NB4 (cell line): ENCODE data around the gene ADORA1.

ENCODE experiments used
- DNase-seq: peaks from one replicate; pipeline ENCODE4 v3.0.0; 2010; ENCODE audit warnings: low read depth
- H3K4me3 ChIP-seq: one replicate; pipeline ENCODE4 v1.5.1; 2011; ENCODE audit warnings: mild to moderate bottlenecking, low read depth, low read length, moderate library complexity
- MYC ChIP-seq: IDR thresholded peaks from 2 replicates; pipeline ENCODE4 v1.6.1; 2011; ENCODE audit warnings: low read depth, low read length
- POLR2A ChIP-seq: IDR thresholded peaks from 2 replicates; pipeline ENCODE4 v1.6.1; 2011; ENCODE audit warnings: mild to moderate bottlenecking; ENCODE audit not compliant: insufficient read length; ENCODE audit errors: extremely low read depth
- TF ChIP-seq, protein P1 (sequence below): IDR thresholded peaks from 2 replicates; pipeline ENCODE4 v1.6.1; 2011; ENCODE audit warnings: low read depth, low read length
- TF ChIP-seq, protein P2 (sequence below): IDR thresholded peaks from one replicate; pipeline ENCODE4 v1.5.1; 2012; ENCODE audit warnings: low read depth, low read length

The ADORA1 gene

DNA sequence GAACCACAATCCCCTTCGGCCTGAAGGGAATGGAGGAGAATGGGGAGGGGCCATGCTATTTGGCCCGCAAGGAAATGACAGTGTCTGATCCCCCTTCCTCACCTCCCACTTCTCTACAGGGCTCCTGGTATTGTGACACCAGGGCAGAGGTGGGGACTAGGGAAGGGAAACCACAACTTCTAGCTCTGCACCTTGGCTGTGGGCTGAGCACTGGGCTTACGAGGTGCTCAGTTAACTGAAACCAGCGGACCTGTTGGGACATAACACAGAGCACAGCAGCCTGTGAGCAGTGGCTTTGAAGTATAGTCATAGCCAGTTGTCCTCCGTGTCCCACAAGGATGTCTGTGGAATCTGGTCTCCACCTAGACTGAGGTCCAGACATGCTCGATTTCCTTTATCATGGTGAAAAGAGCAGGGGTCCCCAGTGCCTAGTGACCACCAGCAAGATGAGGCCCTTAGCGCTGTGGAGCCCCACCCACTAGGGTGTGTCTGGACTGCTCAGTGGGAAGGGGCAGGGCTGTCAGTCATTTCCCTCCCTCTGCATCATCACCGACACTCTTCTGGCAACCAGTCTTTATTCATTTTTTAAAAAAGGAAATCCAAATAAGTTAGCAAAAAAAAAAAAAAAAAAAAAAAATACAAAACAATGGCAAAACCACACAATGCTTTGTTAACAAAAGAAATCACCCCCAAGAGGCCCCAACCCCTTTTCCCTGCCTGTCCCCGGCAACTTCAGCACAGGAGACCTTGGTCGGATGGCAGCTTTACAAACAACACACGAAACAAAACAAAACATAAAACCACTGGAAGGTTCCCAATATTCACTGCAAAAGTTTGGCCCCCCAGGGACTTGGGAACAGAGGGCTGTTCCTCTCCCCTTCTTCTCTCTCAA, 44.7 kb upstream of the ADORA1 start:
- peak; percentile 91 for DNase-seq

DNA sequence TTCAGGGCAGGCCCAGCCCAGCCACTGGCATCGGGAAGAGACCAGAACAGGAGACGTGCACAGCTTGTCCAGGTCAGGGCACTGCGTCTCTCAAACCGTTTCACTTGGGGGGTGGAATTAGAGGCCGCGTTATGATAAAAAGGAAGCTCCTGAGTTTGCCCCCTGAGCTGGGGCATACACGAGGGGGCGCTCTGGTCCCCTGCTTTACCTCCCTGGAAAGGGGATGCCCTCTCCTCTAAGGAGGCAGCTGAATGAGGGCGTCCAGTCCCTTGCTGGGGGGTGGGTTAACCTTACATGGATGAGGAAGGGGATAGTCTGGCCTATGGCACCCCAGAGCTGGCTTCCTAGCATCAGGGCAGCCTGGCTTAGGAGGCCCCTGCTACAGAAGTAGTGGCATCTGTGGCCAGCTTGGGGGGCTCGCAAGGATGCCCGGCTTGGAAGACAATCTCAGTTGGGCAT, 44.0 kb upstream of the ADORA1 start:
- DNase-seq, result no peak
- TF ChIP-seq, protein P1, sequence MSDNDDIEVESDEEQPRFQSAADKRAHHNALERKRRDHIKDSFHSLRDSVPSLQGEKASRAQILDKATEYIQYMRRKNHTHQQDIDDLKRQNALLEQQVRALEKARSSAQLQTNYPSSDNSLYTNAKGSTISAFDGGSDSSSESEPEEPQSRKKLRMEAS, result no peak
- TF ChIP-seq, protein P2, sequence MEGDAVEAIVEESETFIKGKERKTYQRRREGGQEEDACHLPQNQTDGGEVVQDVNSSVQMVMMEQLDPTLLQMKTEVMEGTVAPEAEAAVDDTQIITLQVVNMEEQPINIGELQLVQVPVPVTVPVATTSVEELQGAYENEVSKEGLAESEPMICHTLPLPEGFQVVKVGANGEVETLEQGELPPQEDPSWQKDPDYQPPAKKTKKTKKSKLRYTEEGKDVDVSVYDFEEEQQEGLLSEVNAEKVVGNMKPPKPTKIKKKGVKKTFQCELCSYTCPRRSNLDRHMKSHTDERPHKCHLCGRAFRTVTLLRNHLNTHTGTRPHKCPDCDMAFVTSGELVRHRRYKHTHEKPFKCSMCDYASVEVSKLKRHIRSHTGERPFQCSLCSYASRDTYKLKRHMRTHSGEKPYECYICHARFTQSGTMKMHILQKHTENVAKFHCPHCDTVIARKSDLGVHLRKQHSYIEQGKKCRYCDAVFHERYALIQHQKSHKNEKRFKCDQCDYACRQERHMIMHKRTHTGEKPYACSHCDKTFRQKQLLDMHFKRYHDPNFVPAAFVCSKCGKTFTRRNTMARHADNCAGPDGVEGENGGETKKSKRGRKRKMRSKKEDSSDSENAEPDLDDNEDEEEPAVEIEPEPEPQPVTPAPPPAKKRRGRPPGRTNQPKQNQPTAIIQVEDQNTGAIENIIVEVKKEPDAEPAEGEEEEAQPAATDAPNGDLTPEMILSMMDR, result peak; percentile 5
- H3K4me3 ChIP-seq, result no peak overlapping the region

More for the DNA sequence above, 44.7 kb upstream of the ADORA1 start:
- H3K4me3 ChIP-seq, result peak overlapping the region; percentile 28
- TF ChIP-seq MYC (no peak), POLR2A (no peak)
- TF ChIP-seq, protein P1, result no peak
- TF ChIP-seq, protein P2, result no peak

DNA sequence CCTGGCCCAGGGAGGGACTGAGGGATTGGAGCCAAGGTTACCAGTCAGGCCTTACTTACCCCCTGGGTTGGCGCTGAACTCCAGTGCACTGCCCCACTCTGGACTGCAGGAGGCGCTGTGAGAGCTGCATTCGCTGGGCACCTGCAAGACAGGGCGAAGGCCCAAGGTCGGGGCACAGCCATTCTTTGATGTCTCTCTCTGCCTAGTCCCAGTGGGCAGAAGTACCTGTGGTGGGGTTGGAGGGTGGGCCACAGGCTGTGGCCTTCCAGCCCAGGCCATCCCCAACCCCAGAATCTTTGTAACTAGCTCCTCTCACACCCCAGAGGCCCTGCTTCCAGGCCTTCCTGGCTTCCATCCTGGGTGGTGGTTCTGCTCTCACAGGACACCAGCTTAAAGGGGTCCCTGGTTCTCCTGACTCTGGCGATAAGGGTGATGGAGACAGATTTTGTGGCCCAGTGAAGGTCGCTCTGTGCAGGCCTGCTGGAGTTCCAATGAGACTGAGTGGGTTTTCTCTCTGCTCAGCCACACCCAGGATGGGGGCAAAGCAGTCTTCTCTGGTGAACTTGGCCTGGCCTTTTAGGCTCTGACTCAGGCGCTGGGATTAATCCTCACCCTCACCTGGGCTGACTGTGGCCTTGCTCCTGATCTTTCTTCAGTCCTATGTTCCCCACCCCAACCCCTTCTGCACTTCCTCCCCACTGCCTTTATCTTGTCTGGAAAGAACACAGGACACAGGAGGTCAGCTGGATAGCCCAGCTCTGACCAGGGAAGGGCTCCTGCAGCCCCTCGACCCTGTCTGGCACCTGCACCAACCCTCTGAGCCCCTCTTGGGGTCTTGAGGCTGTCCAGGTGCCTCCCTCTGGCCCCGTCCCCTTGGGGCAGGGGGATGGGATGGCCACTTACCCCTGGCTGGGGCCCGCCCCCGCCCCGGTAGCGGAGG, 42.7 kb upstream of the ADORA1 start:
- no peak overlapping the region for H3K4me3 ChIP-seq
- TF ChIP-seq, protein P2, result peak; percentile 60
- TF ChIP-seq, protein P1, result no peak
- no peak for TF ChIP-seq POLR2A
- no peak for TF ChIP-seq MYC
- DNase-seq, result peak; percentile 44

DNA sequence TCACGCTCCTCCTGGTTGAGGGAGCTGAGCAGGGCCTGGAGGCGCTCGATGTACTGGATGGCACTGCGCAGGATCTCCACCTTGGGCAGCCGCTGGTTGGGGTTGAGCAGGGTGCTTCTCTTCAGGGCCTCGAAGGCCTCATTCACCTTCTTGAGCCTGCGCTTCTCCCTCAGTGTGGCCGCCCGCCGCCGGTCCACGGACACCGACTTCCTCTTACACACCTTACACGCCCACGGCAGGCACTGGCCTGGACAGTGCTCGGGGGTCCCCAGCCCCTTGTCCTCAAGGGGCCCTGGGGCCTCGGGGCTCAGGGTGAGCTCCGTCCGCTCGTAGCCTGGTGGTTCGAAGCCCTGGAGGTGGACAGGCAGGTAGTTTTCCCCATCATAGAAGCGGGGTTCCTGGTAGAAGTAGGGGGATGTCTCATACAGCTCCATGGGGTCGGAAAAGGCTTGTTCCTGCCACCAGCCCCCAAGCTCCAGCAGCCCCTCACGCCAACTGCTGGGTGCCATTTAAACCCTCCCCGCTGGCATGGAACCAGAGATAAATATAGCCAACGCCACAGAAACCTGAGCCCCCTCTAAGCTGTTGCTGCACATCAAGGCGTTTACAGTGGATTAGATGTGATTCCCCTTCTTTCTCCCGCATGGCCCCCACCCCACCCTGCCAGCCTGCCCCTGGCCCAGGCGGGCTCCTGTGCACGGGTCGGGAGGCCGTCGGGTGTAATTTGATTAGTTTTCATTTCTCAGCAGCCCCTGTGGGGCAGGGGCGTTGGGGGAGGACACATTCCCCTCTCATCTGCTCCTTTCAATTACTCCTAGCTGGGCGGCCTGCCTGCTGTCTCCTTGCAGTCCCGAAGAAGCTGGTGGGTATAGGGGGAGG, 41.8 kb upstream of the ADORA1 start, which contains the start of gene MYOG:
TSS of gene MYOG (minus strand) at position 485 of the 879 bp plus-strand sequence. CDS start at position 434, 51 bp downstream.
- H3K4me3 ChIP-seq, result no peak within 1 kb of the TSS
- DNase-seq, result no peak
- TF ChIP-seq, protein P1, result no peak
- TF ChIP-seq MYC (no peak), POLR2A (no peak)
- TF ChIP-seq, protein P2, result no peak
